ENCODE measurements around the gene ENPP7.

Gene ENPP7

GRCh38 chr17:79730769-79731483, at the start of gene ENPP7:
TSS of gene ENPP7 (plus strand) at chr17:79730943. CDS start at chr17:79731140, 197 bp downstream.
- POLR2A ChIA-PET (ENCODE audit: low non-redundant PET): no interaction called here
- CTCF ChIA-PET: interaction anchor here (0.7 kb wide), 1 partner anchor 11 kb away, joined by 3 read pairs; no protein-coding TSS in a partner anchor

GRCh38 chr17:79681101-79681621, 49.6 kb upstream of the ENPP7 start:
- TF ChIP-seq CTCF (conservative IDR thresholded peaks at IDR 0.05; ENCODE audit: low read depth): no peak
- ChIA-PET POLR2A (ENCODE audit: low non-redundant PET) (interaction anchor here (0.6 kb wide), 1 partner anchor 17 kb away, joined by 4 read pairs; no protein-coding TSS in a partner anchor), CTCF (no interaction called here)
- H3K27ac ChIP-seq: no peak overlapping the region
- no peak for DNase-seq (ENCODE audit: low spot score)

More at GRCh38 chr17:79730769-79731483, at the start of gene ENPP7:
- H3K27ac ChIP-seq: no peak within 1 kb of the TSS
- DNase-seq (ENCODE audit: low spot score): no peak
- TF ChIP-seq CTCF (conservative IDR thresholded peaks at IDR 0.05; ENCODE audit: low read depth): no peak

GRCh38 chr17:79681628-79682261, 49.0 kb upstream of the ENPP7 start:
- TF ChIP-seq CTCF (conservative IDR thresholded peaks at IDR 0.05; ENCODE audit: low read depth): no peak
- DNase-seq (ENCODE audit: low spot score): no peak
- no peak overlapping the region for H3K27ac ChIP-seq
- CTCF ChIA-PET: no interaction called here
- POLR2A ChIA-PET (ENCODE audit: low non-redundant PET): interaction anchor here (0.6 kb wide), 1 partner anchor 16 kb away, joined by 4 read pairs; no protein-coding TSS in a partner anchor

GRCh38 chr17:79683365-79683764, 47.4 kb upstream of the ENPP7 start:
- ChIA-PET CTCF (interaction anchor here (0.7 kb wide), 1 partner anchor 131 kb away, joined by 3 read pairs; no protein-coding TSS in a partner anchor), POLR2A (ENCODE audit: low non-redundant PET) (no interaction called here)
- DNase-seq (ENCODE audit: low spot score): no peak
- TF ChIP-seq CTCF (conservative IDR thresholded peaks at IDR 0.05; ENCODE audit: low read depth): no peak
- H3K27ac ChIP-seq: no peak overlapping the region

- TF ChIP-seq CTCF (conservative IDR thresholded peaks at IDR 0.05; ENCODE audit: low read depth): no peak
- ChIA-PET CTCF (interaction anchor here (0.7 kb wide), 1 partner anchor 132 kb away, joined by 3 read pairs; no protein-coding TSS in a partner anchor), POLR2A (ENCODE audit: low non-redundant PET) (no interaction called here)
- no peak for DNase-seq (ENCODE audit: low spot score)
- H3K27ac ChIP-seq: no peak overlapping the region
Observed at GRCh38 chr17:79684132-79684985, 46.4 kb upstream of the ENPP7 start.

- CTCF ChIA-PET: interaction anchor here (0.7 kb wide), 1 partner anchor 93 kb away, joined by 4 read pairs; the partner anchor contains the start of gene CBX2
- POLR2A ChIA-PET (ENCODE audit: low non-redundant PET): no interaction called here
- DNase-seq (ENCODE audit: low spot score): no peak
- no peak overlapping the region for H3K27ac ChIP-seq
- no peak for TF ChIP-seq CTCF (conservative IDR thresholded peaks at IDR 0.05; ENCODE audit: low read depth)
Observed at GRCh38 chr17:79685121-79685520, 45.6 kb upstream of the ENPP7 start.
